ENCODE results near the gene HOXB8.

Gene HOXB8

GRCh38 chr17:48596000-48596734 is 18.9 kb downstream of the HOXB8 start:
- no peak for DNase-seq

GRCh38 chr17:48595278-48595999 is 19.7 kb downstream of the HOXB8 start:
- DNase-seq: no peak

- no peak for DNase-seq
These were observed 20.4 kb downstream of the HOXB8 start for GRCh38 chr17:48594538-48595277.

GRCh38 chr17:48593840-48594537 is 21.1 kb downstream of the HOXB8 start:
- DNase-seq: peak; percentile 51 to 73

GRCh38 chr17:48593126-48593829 is 21.8 kb downstream of the HOXB8 start, which contains the start of gene HOXB5:
TSS of gene HOXB5 (minus strand) at chr17:48593779. CDS start at chr17:48593682, 97 bp downstream.
- no peak for DNase-seq

- no peak for DNase-seq
These were observed 22.5 kb downstream of the HOXB8 start for GRCh38 chr17:48592577-48592976.

- no peak for DNase-seq
These were observed 23.0 kb downstream of the HOXB8 start for GRCh38 chr17:48592057-48592514.

- no peak for DNase-seq
These were observed 23.6 kb downstream of the HOXB8 start for GRCh38 chr17:48591255-48592056.

GRCh38 chr17:48590607-48591161 is 24.4 kb downstream of the HOXB8 start:
- DNase-seq: no peak

GRCh38 chr17:48589831-48590606 is 25.1 kb downstream of the HOXB8 start, which contains the start of gene HOXB3:
TSS of gene HOXB3 (minus strand) at chr17:48590241. CDS start at chr17:48552474, 37,767 bp downstream.
- no peak for DNase-seq

GRCh38 chr17:48589060-48589830 is 25.8 kb downstream of the HOXB8 start:
- DNase-seq: no peak

- no peak for DNase-seq
These were observed 26.6 kb downstream of the HOXB8 start for GRCh38 chr17:48588528-48588927.

- DNase-seq: no peak
These were observed 27.0 kb downstream of the HOXB8 start for GRCh38 chr17:48588074-48588415.

- no peak for DNase-seq
These were observed 27.6 kb downstream of the HOXB8 start for GRCh38 chr17:48587276-48588073.

GRCh38 chr17:48586355-48587258 is 28.5 kb downstream of the HOXB8 start:
- DNase-seq: no peak

- no peak for DNase-seq
These were observed 30.8 kb downstream of the HOXB8 start for GRCh38 chr17:48584223-48584741.

- DNase-seq: no peak
These were observed 31.3 kb downstream of the HOXB8 start for GRCh38 chr17:48583708-48584222.
